Gastroesophageal sphincter (tissue), 4 donors: Measurements from ENCODE around the gene AKAP13. TPM values are rescaled to one million over a fixed set of nuclear protein-coding genes. Genes with fewer than 3 reads are reported as not detected.
A peak's percentile ranks its signal among the peaks of the same experiment; 100 is the strongest.

ENCODE experiments used
- ATAC-seq: fragments of 150-250 bp; one replicate; pipeline ENCODE4 v1.9.1; 2016; ENCODE audit warnings: mild to moderate bottlenecking, moderate library complexity
- H3K27ac ChIP-seq, 4 donors: fragments of 200-600 bp; sonication (generic) in 3 of 4; 1 replicate in 3 of 4; 2 replicates in 1 of 4; pipeline ENCODE4 v1.5.1; 2016 to 2019
- H3K27me3 ChIP-seq: fragments of 200-600 bp; sonication (generic); one replicate; pipeline ENCODE4 v1.5.1; 2019
- H3K36me3 ChIP-seq, 2 donors: fragments of 200-600 bp; sonication (generic); one replicate each; pipeline ENCODE4 v1.5.1; 2019; ENCODE audit warnings: control low read depth in 1 of 2
- H3K4me1 ChIP-seq, 3 donors: fragments of 200-600 bp; sonication (generic); 1 replicate in 2 of 3; 2 replicates in 1 of 3; pipeline ENCODE4 v1.5.1; 2016 to 2019; ENCODE audit warnings: control low read depth in 2 of 3
- H3K4me3 ChIP-seq, 2 donors: fragments of 200-600 bp; sonication (generic); one replicate each; pipeline ENCODE4 v1.5.1; 2019; ENCODE audit warnings: mild to moderate bottlenecking in 1 of 2, moderate library complexity in 1 of 2
- H3K9me3 ChIP-seq, 3 donors: fragments of 200-600 bp; sonication (generic); one replicate each; pipeline ENCODE4 v1.5.1; 2017 to 2019; ENCODE audit warnings: control low read depth in 2 of 3
- CTCF ChIP-seq, 4 experiments: fragments of 200-600 bp in 2 of 4; fragments of 450-650 bp in 2 of 4; sonication (generic) in 1 of 4; IDR thresholded peaks; one replicate each; pipeline ENCODE4 v1.5.1; 2017 to 2019; ENCODE audit warnings: antibody characterized with exemption in 4 of 4, mild to moderate bottlenecking in 2 of 4, moderate library complexity in 2 of 4
- EP300 ChIP-seq: sonication (generic); formaldehyde crosslinking; IDR thresholded peaks from one replicate; pipeline ENCODE4 v1.6.1; 2017; ENCODE audit warnings: antibody characterized with exemption, mild to moderate bottlenecking
- POLR2A ChIP-seq, 2 donors: fragments of 450-650 bp; IDR thresholded peaks; one replicate each; pipeline ENCODE4 v1.6.1; 2017; ENCODE audit warnings: antibody characterized with exemption in 2 of 2, mild to moderate bottlenecking in 2 of 2, moderate library complexity in 1 of 2
- POLR2AphosphoS5 ChIP-seq: sonication (generic); formaldehyde crosslinking; IDR thresholded peaks from one replicate; pipeline ENCODE4 v1.6.1; 2017; ENCODE audit warnings: antibody characterized with exemption
- WGBS, 2 donors: methylation state at CpG; one replicate each; pipeline ENCODE4 v1.1.5; 2018; ENCODE audit warnings: low coverage in 1 of 2; 5-methylcytosine and 5-hydroxymethylcytosine counted together
- total RNA-seq, 4 donors: library from RNA; depleted of rRNA; stranded (reverse); fragments of >200 nt; gene quantifications; one replicate each; pipeline ENCODE4 v1.1.0, GENCODE V29; 2016

AKAP13 gene
- total RNA-seq, 4 donors from 2014 or later, result 196 to 252 (median 215) TPM

GRCh38 chr15:85464471-85464870 is 84.1 kb downstream of the AKAP13 start:
- no peaks in the 10 kb centered on the region for H3K9me3 ChIP-seq
- no peaks in the 10 kb centered on the region for H3K27me3 ChIP-seq
- no peak overlapping the region for H3K4me3 ChIP-seq
- no peaks in the 10 kb centered on the region for H3K36me3 ChIP-seq
- peaks cover 0 to 62% (median 5%) of the 10 kb centered on the region in 3 donors for H3K4me1 ChIP-seq
- no peak for TF ChIP-seq CTCF (IDR thresholded peaks at IDR 0.05)
- TF ChIP-seq EP300, result no peak
- TF ChIP-seq POLR2A (IDR thresholded peaks at IDR 0.05), result no peak
- TF ChIP-seq POLR2AphosphoS5, result no peak
- 47 to 51% methylated on average over 3 of the region's 3 CpGs for WGBS, 2 donors
- ATAC-seq, result no peak
- peak overlapping the region in 3 of 4 donors; percentile 25 to 60 (median 52) for H3K27ac ChIP-seq

- Histone ChIP-seq H3K27ac (peak overlapping the region in 3 of 4 donors; percentile 8 to 50 (median 11)), H3K27me3 (no peaks in the 10 kb centered on the region), H3K4me3 (no peak overlapping the region), H3K4me1 (peaks cover 8 to 73% (median 20%) of the 10 kb centered on the region in 3 donors), H3K36me3 (no peaks in the 10 kb centered on the region), H3K9me3 (no peaks in the 10 kb centered on the region)
- ATAC-seq, result no peak
- TF ChIP-seq POLR2A (IDR thresholded peaks at IDR 0.05) (no peak), EP300 (no peak), POLR2AphosphoS5 (no peak), CTCF (IDR thresholded peaks at IDR 0.05) (no peak)
- WGBS, 2 donors, result 72 to 73% methylated on average over 8 of the region's 8 CpGs
These were observed 90.3 kb downstream of the AKAP13 start for GRCh38 chr15:85470563-85471271.

- peaks cover 12 to 89% (median 22%) of the 10 kb centered on the region in 3 donors for H3K4me1 ChIP-seq
- no peak overlapping the region for H3K27ac ChIP-seq
- WGBS, 2 donors, result 85 to 100% methylated on average over 2 of the region's 2 CpGs
- H3K27me3 ChIP-seq, result no peaks in the 10 kb centered on the region
- ATAC-seq, result no peak
- H3K36me3 ChIP-seq, result no peaks in the 10 kb centered on the region
- TF ChIP-seq CTCF (IDR thresholded peaks at IDR 0.05), result no peak
- TF ChIP-seq EP300, result no peak
- TF ChIP-seq POLR2AphosphoS5, result no peak
- no peak for TF ChIP-seq POLR2A (IDR thresholded peaks at IDR 0.05)
- no peak overlapping the region for H3K4me3 ChIP-seq
- H3K9me3 ChIP-seq, result no peaks in the 10 kb centered on the region
These were observed 91.9 kb downstream of the AKAP13 start for GRCh38 chr15:85472349-85472748.

GRCh38 chr15:85473455-85473854 is 93.1 kb downstream of the AKAP13 start:
- Histone ChIP-seq H3K36me3 (no peaks in the 10 kb centered on the region), H3K4me1 (peaks cover 12 to 99% (median 30%) of the 10 kb centered on the region in 3 donors), H3K9me3 (no peaks in the 10 kb centered on the region), H3K27me3 (no peaks in the 10 kb centered on the region), H3K27ac (peak overlapping the region in 3 of 4 donors; percentile 0 to 8 (median 3)), H3K4me3 (no peak overlapping the region)
- WGBS, 2 donors, result 39 to 67% methylated on average over 1 to 3 of the region's 3 CpGs
- no peak for ATAC-seq
- TF ChIP-seq EP300 (no peak), POLR2A (IDR thresholded peaks at IDR 0.05) (no peak), POLR2AphosphoS5 (no peak), CTCF (IDR thresholded peaks at IDR 0.05) (no peak)
